HG02642 (cell line): ENCODE results near the gene HOXC12.

Source experiments
- ATAC-seq: cut with Tn5 transposase; IDR thresholded peaks from one replicate; pipeline ENCODE4 v1.9.1; 2021; ENCODE audit warnings: mild to moderate bottlenecking; ENCODE audit not compliant: unreplicated experiment, poor library complexity

HOXC12 gene

GRCh38 chr12:53954694-53955035 is at the start of gene HOXC12:
TSS of gene HOXC12 (plus strand) at chr12:53954903. CDS start at chr12:53954930, 27 bp downstream.
- ATAC-seq: no peak

GRCh38 chr12:53907103-53907502 is 47.6 kb upstream of the HOXC12 start:
- no peak for ATAC-seq

GRCh38 chr12:53916788-53917655 is 37.7 kb upstream of the HOXC12 start:
- no peak for ATAC-seq

- no peak for ATAC-seq
Measured at GRCh38 chr12:53924521-53925405, 29.9 kb upstream of the HOXC12 start.

GRCh38 chr12:53927220-53928029 is 27.3 kb upstream of the HOXC12 start:
- no peak for ATAC-seq

GRCh38 chr12:53928054-53928835 is 26.5 kb upstream of the HOXC12 start:
- no peak for ATAC-seq

- ATAC-seq: no peak
Measured at GRCh38 chr12:53929527-53929926, 25.2 kb upstream of the HOXC12 start.

- ATAC-seq: no peak
Measured at GRCh38 chr12:53930591-53931255, 24.0 kb upstream of the HOXC12 start.

- no peak for ATAC-seq
Measured at GRCh38 chr12:53931844-53932581, 22.7 kb upstream of the HOXC12 start.

- no peak for ATAC-seq
Measured at GRCh38 chr12:53932915-53933314, 21.8 kb upstream of the HOXC12 start.

GRCh38 chr12:53935383-53936341 is 19.0 kb upstream of the HOXC12 start:
- no peak for ATAC-seq

GRCh38 chr12:53937099-53937498 is 17.6 kb upstream of the HOXC12 start:
- no peak for ATAC-seq

- no peak for ATAC-seq
Measured at GRCh38 chr12:53937596-53938325, 16.9 kb upstream of the HOXC12 start.

GRCh38 chr12:53938326-53939140 is 16.2 kb upstream of the HOXC12 start, which contains the start of gene HOXC13:
TSS of gene HOXC13 (plus strand) at chr12:53938831. CDS start at chr12:53938907, 76 bp downstream.
- no peak for ATAC-seq

GRCh38 chr12:53939141-53940108 is 15.3 kb upstream of the HOXC12 start:
- no peak for ATAC-seq
